ENCODE data around the gene NLE1.

Gene NLE1

GRCh38 chr17:35089586-35090296, 52.4 kb downstream of the NLE1 start:
- no peak for TF ChIP-seq CTCF (IDR thresholded peaks at IDR 0.05; ENCODE audit: low read depth, low read length)
- in situ Hi-C loops (cut with HindIII; ENCODE audit: low sequenced_read_pairs) = no loop called here

GRCh38 chr17:35088881-35089585, 53.1 kb downstream of the NLE1 start:
- peak; percentile 73 for DNase-seq (ENCODE audit: low read depth, low spot score)
- peak overlapping the region; percentile 81 for H3K4me3 ChIP-seq (ENCODE audit: low read depth, low read length)
- TF ChIP-seq CTCF (IDR thresholded peaks at IDR 0.05; ENCODE audit: low read depth, low read length) = peak; percentile 64
- in situ Hi-C loops (cut with HindIII; ENCODE audit: low sequenced_read_pairs) = no loop called here

More at GRCh38 chr17:35089586-35090296, 52.4 kb downstream of the NLE1 start:
- DNase-seq (ENCODE audit: low read depth, low spot score) = peak; percentile 32
- H3K4me3 ChIP-seq (ENCODE audit: low read depth, low read length) = peak overlapping the region; percentile 28

- TF ChIP-seq CTCF (IDR thresholded peaks at IDR 0.05; ENCODE audit: low read depth, low read length) = no peak
- peak overlapping the region; percentile 81 for H3K4me3 ChIP-seq (ENCODE audit: low read depth, low read length)
- peak; percentile 53 for DNase-seq (ENCODE audit: low read depth, low spot score)
- in situ Hi-C loops (cut with HindIII; ENCODE audit: low sequenced_read_pairs) = no loop called here
These were observed 53.7 kb downstream of the NLE1 start for GRCh38 chr17:35088356-35088880.

GRCh38 chr17:35087731-35088355, 54.3 kb downstream of the NLE1 start:
- no peak for TF ChIP-seq CTCF (IDR thresholded peaks at IDR 0.05; ENCODE audit: low read depth, low read length)
- no peak for DNase-seq (ENCODE audit: low read depth, low spot score)
- in situ Hi-C loops (cut with HindIII; ENCODE audit: low sequenced_read_pairs) = no loop called here
- H3K4me3 ChIP-seq (ENCODE audit: low read depth, low read length) = peak overlapping the region; percentile 81

GRCh38 chr17:35086931-35087573, 55.1 kb downstream of the NLE1 start:
- H3K4me3 ChIP-seq (ENCODE audit: low read depth, low read length) = peak overlapping the region; percentile 81
- no peak for DNase-seq (ENCODE audit: low read depth, low spot score)
- in situ Hi-C loops (cut with HindIII; ENCODE audit: low sequenced_read_pairs) = no loop called here
- TF ChIP-seq CTCF (IDR thresholded peaks at IDR 0.05; ENCODE audit: low read depth, low read length) = no peak

GRCh38 chr17:35086164-35086563, 55.9 kb downstream of the NLE1 start:
- TF ChIP-seq CTCF (IDR thresholded peaks at IDR 0.05; ENCODE audit: low read depth, low read length) = no peak
- H3K4me3 ChIP-seq (ENCODE audit: low read depth, low read length) = no peak overlapping the region
- in situ Hi-C loops (cut with HindIII; ENCODE audit: low sequenced_read_pairs) = no loop called here
- DNase-seq (ENCODE audit: low read depth, low spot score) = no peak
